ENCODE results near the gene CALD1.

CALD1 gene

GRCh38 chr7:134899729-134900128, 120.3 kb downstream of the CALD1 start:
- no peak for DNase-seq

GRCh38 chr7:134900166-134900982, 120.9 kb downstream of the CALD1 start:
- peak; percentile 66 for DNase-seq

GRCh38 chr7:134901389-134902020, 122.1 kb downstream of the CALD1 start:
- no peak for DNase-seq

DNA sequence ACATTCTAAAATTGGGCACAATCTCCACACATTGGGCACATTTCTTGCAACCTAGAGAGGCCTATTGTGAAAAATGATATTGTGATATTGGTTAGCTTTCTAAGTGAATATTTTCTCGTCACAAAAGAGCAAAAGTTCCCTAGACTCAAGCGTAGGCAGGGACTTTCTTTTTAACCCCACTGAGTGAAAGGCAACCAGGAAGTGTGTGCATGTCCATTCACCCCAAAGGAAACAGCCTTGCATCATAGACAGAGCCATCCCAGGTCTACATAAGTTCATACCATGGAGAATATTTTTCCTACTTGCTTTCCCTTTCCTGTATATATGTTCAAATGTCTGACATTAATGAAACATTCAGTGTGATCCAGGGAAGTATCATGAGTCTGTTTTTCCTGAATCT, 122.6 kb downstream of the CALD1 start:
- DNase-seq: no peak

GRCh38 chr7:134903073-134903790, 123.8 kb downstream of the CALD1 start:
- no peak for DNase-seq

GRCh38 chr7:134905375-134905774, 125.9 kb downstream of the CALD1 start:
- no peak for DNase-seq

- DNase-seq: peak; percentile 2
These were observed 127.6 kb downstream of the CALD1 start for GRCh38 chr7:134907000-134907399.

DNA sequence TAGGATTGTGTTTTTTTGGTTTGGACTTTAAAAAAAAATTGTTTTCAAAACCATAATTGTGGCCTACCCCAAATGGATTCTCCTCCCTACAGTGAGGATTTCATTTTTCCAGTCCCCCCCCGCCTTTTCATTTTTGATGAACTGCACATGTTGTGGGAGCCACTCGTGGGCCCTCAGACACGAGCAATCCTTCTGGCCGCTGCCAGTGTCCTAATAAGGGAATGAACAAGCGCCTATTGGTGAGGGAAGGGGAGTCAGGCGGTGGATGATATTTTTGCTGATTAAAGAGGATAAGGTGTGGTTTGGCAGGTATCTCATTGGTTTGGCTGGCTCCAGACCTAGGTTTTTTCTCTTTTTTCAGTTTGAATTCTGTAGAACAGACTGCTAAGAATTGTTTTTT, 128.2 kb downstream of the CALD1 start:
- no peak for DNase-seq

DNA sequence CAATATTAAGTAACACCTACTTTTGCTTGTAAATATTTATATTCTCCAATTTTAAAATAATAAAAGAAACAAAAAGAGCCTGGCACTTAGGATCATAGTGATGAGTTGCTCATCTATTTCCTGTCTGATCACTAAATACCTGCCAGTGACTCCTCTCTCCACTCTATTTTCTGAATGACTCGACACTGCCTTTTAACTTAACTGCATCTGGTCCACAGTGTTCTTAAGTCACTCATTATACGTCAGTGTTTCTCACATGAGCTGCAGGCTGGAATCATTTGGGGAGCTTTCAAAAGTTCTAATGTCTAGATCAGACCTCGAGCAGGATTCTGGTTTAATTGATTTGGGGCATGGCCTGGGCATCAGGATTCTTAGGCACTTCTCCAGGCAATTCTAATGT, 128.9 kb downstream of the CALD1 start:
- DNase-seq: no peak

DNA sequence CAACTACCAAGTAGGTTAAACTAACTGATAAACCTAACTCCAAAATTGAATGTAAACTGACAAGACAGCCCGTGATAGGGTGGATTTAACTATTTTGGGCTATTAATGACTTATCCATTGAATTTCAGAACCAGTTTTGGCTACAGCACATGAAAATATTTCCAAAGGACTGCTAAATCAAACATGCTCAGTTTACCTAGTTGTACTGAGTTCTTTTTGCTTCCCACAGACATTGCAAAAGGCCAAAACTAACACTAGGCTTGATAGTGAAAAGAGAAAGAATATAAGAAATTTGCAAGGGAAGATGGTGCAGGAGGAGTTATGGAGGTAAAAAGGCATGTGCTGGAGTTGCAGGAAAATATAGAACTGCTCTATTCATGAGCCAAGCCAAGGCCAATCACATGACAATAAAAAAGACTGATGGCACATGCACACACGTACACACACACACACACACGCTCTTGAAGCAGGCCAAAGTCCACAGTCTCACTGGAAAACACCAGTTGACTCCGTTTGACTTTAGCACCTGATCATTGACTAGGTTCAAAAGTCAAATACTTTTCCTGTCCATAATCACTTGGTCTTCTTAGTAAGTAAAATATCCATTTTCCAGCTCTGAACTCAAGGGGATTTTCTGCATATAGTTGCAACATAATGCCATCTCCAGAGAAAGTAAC, 130.9 kb downstream of the CALD1 start:
- DNase-seq: no peak

DNA sequence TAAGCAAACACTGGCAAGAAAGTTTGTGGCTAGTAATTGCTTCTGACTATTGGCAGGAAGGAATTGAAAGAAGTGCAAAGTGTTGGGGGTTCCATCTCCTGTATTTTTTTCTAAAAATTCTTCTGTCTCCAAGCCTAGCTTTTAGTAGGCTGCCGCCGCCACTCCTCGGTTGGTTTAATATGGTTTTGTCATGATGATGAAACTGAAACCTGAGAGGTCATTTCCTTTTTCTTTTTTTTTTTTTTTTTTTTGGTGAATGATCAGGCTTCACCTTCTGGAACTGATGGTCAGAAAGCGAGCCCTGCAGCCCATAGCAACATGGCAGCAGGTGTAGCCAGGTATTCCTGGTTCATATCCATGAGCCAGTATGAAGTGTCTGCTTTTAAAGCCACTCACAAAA, 131.5 kb downstream of the CALD1 start:
- DNase-seq: no peak

GRCh38 chr7:134916171-134916883, 136.9 kb downstream of the CALD1 start:
- DNase-seq: no peak

DNA sequence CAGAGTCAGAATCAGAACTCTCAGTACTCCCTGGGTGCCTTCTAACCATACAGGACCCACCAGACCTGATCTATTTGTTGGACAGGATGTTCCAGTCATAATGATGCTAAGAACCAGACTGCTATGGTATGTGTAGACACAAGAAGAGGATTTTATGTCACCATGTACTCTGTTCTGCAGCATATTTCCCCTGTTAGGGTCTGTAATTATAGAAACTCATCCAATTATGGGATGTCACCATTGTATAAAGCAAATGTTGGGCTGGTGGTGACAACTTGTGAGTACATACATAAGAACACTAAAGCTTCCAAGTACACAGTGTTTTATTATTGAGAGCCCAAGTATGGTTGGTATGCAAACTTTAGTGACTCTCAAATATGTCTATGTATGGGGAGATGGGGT, 139.8 kb downstream of the CALD1 start:
- no peak for DNase-seq

- DNase-seq: no peak
These were observed 140.8 kb downstream of the CALD1 start for GRCh38 chr7:134920026-134920753.

DNA sequence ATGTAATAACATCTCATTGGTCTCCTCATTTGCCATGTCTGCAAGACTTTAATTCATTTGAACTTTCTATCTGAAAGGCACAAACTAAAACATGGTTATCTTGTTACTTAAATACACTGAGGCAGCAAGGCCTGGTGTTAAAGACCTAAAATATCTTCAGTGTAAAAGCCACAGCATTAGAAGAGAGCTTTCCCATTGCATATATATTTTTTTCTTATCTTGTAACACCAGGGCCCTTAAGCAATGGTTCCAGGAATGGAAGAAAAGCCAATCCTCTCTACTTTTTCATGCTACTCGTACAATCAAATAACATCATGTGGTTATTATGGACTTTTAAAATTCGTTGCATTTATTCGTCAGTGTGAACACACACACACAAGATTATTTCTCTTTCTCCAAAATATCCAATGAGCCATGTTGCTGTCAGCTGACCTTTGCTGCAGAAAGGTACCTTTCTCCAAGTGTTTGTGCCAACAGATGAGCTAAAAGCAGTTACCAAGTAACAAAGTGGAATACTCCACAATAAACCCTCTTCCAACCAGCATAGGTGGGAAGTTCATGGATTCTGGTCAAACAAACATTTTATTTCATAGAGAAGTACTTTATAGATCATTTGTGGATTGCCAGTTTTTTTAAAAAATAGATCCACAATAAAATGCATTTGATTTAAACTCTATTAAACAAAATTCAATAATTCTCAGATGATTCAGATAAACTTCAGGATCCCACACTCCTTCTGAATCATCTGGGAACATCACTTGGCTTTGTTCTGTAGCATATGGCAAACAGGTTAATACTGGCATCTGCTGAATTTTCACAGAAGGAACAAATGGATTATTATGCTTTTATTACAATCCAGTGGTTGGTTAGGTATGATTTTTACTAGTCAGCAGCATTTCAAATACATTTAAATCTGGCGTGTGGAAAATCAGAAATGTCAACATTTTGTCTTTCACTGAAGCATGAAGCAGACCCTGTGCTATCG, 143.6 kb downstream of the CALD1 start:
- no peak for DNase-seq

GRCh38 chr7:134925766-134926165, 146.3 kb downstream of the CALD1 start:
- no peak for DNase-seq

GRCh38 chr7:134926396-134926795, 147.0 kb downstream of the CALD1 start:
- DNase-seq: no peak

DNA sequence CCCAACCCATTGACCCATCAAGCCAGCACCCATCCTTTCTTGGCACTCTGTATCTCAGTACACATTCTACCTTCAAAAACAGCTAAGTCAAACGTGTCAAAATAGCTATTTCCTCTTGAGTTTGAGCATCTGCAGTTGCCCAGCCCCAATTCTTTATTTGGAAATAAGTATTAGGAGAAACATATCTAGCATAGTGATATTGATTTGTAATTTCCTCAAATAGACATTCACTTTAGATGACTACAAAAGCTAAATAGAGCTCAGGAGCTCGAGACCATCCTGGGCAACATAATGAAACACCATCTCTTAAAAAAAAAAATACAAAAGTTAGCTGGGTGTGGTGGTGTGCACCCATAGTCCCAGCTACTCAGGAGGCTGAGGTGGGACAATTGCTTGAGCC, 147.6 kb downstream of the CALD1 start:
- no peak for DNase-seq

- no peak for DNase-seq
These were observed 148.3 kb downstream of the CALD1 start for GRCh38 chr7:134927723-134928122.

DNA sequence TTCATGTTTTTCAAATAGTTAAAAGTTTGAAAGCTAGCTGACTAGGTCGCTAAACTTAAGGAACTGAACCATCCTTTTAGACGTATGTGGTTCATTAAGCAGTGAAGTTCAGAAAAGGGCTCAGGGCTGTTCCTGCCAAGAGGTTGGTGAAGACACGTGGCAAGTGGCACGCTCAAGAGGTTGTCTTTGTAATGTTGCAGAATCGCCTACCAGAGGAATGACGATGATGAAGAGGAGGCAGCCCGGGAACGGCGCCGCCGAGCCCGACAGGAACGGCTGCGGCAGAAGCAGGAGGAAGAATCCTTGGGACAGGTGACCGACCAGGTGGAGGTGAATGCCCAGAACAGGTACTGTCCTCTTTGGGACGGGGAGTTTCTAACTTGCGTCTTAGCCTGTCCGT, 149.1 kb downstream of the CALD1 start:
- no peak for DNase-seq

DNA sequence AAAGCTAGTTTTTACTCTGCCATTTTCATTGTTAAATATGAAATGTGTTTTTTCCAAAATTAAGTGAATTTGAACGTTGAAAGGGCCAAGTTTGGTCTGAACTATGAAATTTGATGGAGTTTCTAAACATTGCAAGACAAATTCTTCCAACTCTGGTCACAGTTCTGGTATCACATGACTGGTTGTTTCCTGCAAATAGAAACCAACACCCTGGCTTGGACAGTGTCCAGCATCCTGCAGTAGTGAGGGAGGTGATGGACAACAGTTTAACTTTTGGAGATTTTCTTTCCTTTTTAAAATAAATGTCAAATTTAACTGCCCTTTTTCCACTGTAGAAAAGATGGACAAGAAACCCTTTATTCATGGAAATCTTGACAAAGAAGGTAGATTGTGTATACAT, 152.1 kb downstream of the CALD1 start:
- DNase-seq: no peak

Data from NCI-H524 treated with DMSO at 0.1 percent for 48 hours (cell line).